Skin of body (tissue), 2 donors: ENCODE data around the gene CEACAM18. TPM values are rescaled to one million over a fixed set of nuclear protein-coding genes. Genes with fewer than 3 reads are reported as not detected.
A peak's percentile ranks its signal among the peaks of the same experiment; 100 is the strongest.
"Not testable (repeated sequence)": the region's sequence is repeated elsewhere in the genome, so short reads cannot be mapped to it uniquely, and the experiment has no call there.

Source experiments
- DNase-seq: peaks from one replicate; lab custom pipeline; 2025; lab: John Stamatoyannopoulos, UW
- total RNA-seq: library from RNA; depleted of rRNA; stranded (reverse); fragments of >200 nt; gene quantifications from one replicate; pipeline ENCODE4 v1.2.3, GENCODE V29; 2014

Gene CEACAM18
- total RNA-seq, 1 donor from 2014 or later = not detected

DNA sequence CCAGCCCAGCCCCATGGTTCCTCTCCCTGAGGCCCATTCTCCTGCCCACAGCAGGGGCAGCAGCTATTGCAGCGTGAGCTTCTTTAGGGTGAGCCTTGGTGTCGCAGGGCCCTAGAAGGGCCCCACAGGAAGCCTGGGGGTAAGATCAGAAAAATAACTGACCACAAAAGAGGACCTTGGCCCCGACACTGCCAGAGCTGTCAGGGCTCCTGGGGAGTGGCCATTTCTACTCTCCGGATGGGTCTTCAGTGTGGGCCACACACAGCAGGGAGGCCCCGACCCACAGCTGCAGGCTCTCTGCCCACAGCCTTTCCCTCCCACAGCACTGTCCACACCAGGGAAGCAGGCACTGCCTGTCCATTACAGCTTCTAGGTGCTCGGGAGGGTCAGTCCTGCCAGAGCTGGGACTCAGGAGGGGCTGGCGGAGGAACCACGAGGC is 16.6 kb upstream of the CEACAM18 start:
- DNase-seq = no peak

- no peak for DNase-seq
Observed at GRCh38 chr19:51462276-51462675, 16.1 kb upstream of the CEACAM18 start.

DNA sequence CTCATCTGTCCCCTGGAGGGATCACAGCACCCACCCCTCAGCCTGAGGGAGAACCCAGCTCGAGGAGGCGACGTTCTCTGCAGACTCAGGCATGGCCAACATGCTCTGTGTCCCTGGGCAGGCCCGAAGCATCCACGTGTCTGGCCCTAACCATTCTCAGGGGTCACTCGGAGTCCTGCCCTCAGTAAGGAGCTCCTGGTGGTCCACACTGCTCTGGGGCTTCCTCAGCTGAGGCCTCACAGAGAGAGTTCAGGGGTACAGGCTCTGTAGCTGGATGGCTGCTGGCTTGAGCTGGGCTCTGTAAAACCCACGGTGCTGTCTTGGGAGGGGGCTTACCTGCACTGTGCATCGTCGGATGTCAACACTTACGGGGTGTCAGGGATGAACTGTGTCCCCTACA is 15.7 kb upstream of the CEACAM18 start:
- DNase-seq = no peak

DNA sequence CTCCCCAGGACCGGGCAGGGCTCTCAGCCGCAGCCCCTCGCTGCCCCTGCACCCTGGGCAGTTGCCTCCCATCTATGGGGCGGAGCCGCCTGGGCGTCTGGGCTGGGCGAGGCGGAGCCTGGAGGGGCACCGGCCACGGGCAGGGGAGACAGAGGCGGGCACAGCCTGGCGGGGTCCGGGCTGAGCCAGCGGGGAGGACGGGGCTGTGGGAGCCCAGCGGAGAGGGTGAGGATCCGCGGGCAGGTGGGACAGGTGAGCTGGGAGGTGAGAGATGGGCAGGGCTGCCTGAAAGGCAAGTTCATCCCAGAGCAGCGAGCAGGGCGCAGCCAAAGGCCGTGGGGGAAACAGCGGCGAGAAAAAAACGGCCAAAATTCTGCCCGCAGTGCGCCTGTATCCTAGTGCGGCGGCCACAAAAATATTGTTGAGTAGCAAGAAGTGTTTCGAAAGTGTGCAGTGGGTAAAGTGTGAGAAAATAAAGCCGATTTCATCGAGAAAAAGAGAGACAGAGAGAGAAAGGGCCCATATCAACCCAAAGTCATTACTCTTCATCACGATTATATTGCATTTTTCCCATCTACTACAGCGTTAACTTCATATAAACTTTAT is 14.3 kb upstream of the CEACAM18 start:
- not testable (repeated sequence) for DNase-seq

DNA sequence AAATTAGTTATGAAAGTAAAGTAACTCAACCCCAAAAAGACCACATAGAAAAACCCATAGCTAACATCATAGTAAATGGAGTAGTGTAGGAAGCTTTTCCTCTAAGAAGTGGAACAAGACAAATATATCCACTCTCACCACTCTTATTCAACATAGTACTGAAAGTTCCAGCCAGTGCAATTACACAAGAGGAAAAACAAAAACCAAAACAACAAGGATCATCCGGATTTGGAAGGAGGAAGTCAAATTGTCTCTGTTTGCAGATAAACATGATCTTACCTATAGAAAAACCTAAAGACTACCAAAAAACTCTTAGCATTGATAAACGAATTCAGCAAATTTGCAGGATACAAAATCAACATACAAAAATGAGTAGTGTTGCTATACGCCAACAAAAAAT is 11.6 kb upstream of the CEACAM18 start:
- no peak for DNase-seq

DNA sequence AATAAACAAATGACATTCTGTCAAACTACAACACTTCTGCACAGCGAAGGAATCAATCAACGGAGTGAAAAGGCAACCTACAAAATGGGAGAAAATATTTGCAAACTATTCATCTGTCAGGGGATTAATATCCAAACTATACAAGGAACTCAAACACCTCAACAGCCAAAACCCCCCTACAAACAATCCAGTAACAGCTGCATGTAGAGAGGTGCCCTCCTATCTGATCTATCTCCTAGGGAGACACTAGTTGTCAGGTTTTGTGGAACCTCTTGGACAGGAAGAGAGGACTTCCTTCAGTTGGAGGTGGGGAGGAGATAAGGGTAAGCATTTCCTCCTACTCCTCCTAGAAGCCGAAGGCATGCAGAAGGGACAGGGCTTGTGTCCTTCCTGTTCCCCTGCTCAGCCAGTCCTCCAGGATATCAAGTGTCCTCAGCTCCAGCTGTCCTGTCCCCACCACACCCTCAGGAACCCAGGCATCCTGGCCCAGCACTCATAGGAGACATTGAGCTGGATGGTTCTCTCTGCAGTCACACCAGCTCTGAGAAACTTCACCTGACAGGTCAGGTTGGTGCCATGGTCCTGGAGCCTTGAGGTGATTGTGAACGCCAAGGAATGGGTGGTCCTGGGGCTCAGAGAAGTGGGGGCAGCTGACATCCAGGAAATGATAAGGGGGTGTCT is 10.3 kb upstream of the CEACAM18 start:
- no peak for DNase-seq

DNA sequence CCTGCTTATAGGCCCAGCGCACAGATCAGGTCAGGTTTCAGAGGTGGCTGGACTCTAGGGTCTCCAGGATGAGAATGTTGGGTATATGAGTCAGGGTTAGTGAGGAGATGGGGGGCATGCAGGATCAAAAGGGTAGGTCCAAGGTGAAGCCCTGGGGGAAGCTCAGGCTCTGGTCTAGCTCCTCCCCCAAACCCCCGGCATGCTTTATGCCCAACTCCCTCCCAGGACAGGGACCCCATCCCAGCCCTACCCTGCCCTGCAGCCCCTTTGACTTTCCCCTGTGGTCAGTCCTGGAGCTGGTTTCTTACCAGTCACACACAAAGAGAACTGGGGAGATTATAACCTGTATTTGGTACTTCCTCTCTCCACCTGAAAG is 9.8 kb upstream of the CEACAM18 start:
- DNase-seq = no peak

- DNase-seq = no peak
Observed at GRCh38 chr19:51469162-51469561, 9.2 kb upstream of the CEACAM18 start.

DNA sequence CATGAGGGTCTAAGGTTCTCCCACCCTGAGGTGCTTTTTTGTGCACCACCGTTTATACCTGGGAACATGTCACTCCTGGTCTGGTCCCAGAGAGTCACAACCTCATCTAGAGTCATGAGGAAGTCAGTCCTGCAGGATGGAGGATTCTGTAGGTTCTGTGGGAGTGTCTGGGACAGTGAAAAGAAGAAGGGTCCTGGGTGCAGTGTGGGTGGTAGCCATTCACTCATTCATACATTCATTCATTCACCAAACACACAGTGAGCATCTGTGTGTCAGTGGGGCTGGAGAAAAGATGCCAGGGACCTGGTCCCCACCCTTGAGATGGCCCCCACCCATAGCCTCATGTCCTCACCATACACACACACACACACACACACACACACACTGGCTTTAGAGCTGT is 8.7 kb upstream of the CEACAM18 start:
- DNase-seq = no peak

GRCh38 chr19:51470966-51471365 is 7.4 kb upstream of the CEACAM18 start:
- DNase-seq = no peak

DNA sequence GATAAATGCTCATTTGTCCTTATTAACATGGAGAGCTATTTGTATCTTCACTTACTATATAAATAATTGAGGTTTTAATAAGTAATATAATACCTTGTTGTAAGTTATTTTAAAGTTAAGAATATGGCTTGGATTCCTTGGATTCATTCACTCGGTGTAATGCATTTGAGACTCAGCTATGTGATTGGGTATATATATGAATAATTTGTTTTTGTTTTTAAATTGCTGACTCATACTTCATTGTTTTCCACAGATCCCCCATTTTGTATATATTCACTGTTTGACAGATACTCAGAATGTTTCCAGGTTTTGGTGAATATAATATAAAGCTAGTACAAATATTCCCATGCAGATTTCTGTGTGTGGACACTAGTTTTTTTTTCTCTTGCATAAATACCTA is 6.8 kb upstream of the CEACAM18 start:
- no peak for DNase-seq

DNA sequence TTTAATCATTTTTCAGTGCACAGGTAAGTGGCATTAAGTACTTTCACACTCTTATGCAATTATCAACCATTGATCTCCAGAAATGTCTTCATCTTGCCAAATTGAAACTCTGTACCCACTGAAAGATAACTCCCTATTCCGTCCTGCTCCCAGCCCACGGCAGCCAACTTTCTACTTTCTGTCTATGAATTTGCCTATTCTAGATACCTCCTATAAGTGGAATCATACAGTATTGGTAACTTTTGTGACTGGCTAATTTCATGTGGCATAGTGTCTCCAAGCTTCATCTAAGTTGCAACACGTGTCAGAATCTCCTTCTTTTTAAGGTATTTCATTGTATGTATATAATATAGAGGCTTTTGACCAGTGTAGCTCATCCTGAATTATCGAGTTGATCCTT is 5.7 kb upstream of the CEACAM18 start:
- DNase-seq = no peak

- DNase-seq = peak; percentile 5
Observed at GRCh38 chr19:51473009-51473707, 5.2 kb upstream of the CEACAM18 start.

GRCh38 chr19:51476164-51476563 is 2.2 kb upstream of the CEACAM18 start:
- DNase-seq = no peak

DNA sequence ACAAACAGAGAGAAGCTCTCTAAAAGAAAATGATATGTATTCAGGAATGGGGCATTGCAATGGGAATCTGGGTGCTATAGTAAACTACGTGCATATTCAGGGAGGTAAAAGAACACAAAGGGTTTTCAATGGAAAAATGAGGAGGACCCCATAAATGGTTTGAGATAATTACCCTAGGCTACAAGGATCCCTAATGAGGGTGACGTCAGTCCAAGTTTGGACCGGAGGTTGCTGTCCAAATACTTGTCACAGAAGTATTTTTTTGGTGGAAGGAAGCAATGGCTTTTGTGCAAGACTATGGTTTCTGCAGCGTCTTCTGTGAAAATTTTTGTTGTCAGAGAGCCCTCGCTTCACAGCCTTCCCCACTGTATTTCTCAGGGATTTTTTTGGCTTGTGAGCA is 995 bp upstream of the CEACAM18 start:
- no peak for DNase-seq

DNA sequence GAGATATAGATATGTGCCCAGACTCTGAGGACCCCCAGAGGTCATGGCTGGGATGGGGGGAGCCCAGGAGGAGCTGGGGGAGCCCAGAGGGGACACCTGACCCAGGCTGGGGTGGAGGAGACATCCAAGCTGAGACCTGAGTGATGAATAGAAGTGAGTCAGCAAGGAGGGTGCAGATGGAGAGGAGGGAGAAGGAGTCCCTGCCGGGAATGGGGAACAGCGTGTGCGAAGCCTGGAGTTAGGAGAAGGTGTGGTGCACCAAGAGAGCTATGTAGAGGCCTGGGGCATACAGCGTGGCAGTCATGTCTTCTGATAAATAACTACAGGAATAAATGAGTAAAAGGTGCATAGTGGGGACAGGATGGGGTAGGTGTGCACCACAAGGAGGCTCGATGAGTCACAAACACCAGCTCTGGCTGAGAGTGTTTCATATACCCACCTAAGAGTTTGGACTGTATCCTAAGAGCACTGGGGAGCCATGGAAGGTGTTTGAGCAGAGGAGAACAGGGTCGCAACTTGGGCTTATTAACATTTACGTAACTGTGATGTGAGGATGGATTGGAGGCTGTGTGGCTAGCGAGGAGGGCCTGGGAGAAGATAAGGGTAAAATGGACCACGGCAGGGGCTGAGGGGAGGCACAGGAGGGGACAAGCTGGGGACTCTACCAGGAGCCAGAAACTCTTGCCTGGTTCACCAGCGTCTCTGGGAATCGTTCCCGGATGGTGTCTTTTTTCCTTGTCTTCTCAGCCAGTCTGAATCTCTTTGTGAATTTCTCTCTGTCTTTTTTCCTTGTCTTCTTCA is 1.4 kb downstream of the CEACAM18 start:
- DNase-seq = no peak

DNA sequence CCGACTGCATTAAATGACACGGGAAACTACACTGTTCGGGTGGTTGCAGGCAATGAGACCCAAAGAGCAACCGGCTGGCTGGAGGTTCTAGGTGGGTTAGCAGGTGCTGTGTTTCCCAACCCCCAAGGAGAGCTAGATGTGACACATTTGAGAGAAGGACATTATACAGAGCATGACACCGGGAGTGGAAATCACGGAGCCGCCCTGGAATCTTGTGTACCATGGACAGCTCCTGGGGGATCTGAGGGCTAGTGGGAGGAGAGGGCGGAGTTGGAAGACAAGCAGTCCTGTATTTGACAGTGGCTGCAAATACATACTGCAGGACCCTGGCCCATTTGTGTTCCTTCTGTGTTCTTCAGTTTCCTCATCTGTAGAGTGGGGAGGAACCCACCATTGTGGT is 2.3 kb downstream of the CEACAM18 start:
- no peak for DNase-seq

DNA sequence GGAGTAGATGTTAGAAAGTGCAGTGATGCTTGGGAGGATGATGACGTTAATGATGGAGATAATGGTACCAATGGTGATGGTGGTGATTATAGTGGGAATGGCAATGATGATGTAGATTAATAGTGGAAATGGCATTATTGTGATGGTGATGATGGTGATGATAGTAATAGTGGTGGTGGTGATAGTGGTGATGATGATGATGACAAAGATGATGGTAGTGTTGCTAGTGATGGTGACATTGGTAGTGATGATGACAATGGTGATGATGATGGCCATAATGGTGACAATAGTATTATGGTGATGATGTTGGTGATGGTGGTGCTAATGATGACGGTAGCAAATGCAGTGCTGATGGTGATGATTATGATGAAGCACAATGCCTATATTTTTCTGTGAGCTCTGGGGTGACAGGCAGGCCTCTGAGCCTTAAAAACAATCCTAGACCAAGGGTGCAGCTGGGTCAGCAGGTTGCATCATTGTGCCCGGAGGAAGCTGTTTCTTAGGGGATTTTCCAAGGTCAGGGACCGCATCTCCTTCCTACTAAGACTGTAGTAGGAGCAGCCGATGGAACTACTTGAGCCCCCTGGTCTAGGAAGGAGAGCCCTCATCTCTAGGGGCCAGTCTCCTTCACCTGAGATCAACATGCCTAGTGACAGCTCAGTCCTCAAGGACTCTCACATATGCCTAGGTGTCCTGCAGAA is 7.8 kb downstream of the CEACAM18 start:
- DNase-seq = no peak

DNA sequence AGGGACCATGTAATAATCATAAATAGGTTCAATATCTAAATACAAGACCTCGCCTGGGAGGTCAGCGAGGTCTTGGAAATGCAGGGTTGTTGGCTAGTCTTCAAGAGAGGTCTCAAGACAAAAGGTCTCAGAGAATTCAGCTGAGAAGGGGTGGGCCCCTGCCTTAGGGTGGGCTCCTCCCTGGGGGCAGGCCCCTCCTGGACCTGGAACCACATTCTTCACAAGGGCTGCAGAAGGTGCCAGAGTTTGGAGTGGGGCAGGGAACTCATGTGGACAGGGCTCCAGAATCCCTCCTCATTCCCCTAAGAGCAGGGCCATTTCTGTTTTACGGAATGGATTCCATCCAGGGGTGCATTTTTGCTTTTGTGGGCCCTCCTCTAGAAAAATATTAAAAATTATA is 10.2 kb downstream of the CEACAM18 start:
- DNase-seq = no peak

DNA sequence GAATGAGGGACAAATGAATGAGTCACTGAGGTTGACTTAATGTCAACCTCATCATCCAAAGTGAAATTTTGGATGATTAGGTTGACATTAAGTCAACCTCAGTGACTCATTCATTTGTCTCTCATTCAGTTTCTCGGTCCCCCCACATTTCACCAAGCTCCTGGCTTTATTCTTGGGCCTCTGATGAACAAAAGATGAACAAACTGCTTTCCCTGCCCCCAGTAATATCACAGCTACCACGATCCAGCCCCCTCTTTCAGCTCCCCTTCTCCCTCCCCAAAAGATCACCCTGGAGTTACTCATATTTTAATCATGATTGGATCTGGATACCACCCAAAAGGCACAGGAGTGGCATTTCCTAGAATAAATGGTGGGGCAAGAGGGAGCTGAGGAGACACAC is 10.8 kb downstream of the CEACAM18 start:
- no peak for DNase-seq

DNA sequence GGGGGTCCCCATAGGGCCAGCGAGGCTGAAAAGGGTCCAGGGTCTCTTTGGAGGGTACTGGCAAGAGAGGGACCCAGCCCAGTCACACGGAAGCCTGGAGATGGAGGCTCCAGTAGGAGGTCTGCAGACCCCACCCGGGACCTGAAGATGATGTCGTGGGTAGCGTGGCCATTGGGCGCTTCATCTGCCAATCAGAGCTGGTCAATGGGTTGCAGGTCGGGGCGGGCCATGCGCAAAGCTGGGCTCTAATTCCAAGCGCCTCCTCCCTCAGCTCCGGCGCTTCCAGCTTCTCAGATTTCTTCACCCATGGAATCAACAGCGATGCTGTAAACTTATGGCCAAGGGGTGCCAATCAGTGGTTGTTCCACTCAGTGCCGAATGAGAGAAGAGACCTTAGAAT is 12.3 kb downstream of the CEACAM18 start:
- no peak for DNase-seq
